GM12875 (cell line): Measurements from ENCODE around the gene DAPK3.
A peak's percentile ranks its signal among the peaks of the same experiment; 100 is the strongest.
"Not testable (repeated sequence)": the region's sequence is repeated elsewhere in the genome, so short reads cannot be mapped to it uniquely, and the experiment has no call there.

Experiments used
- H3K4me3 ChIP-seq: one replicate; pipeline ENCODE4 v1.5.1; 2011; ENCODE audit warnings: low read depth, low read length, control low read depth
- CTCF ChIP-seq: IDR thresholded peaks from 2 replicates; pipeline ENCODE4 v1.5.1; 2011; ENCODE audit warnings: low read depth, mild to moderate bottlenecking, control low read depth, inconsistent platforms, low read length, moderate library complexity, borderline replicate concordance; ENCODE audit not compliant: insufficient read depth

The DAPK3 gene

GRCh38 chr19:3970313-3970807 is 539 bp downstream of the DAPK3 start:
- peak overlapping the region; percentile 92 for H3K4me3 ChIP-seq
- TF ChIP-seq CTCF: no peak

- TF ChIP-seq CTCF: no peak
- H3K4me3 ChIP-seq: peak overlapping the region; percentile 92
Measured at GRCh38 chr19:3969435-3970312, 1.2 kb downstream of the DAPK3 start.

GRCh38 chr19:3968556-3969434 is 2.1 kb downstream of the DAPK3 start:
- TF ChIP-seq CTCF: no peak
- no peak overlapping the region for H3K4me3 ChIP-seq

DNA sequence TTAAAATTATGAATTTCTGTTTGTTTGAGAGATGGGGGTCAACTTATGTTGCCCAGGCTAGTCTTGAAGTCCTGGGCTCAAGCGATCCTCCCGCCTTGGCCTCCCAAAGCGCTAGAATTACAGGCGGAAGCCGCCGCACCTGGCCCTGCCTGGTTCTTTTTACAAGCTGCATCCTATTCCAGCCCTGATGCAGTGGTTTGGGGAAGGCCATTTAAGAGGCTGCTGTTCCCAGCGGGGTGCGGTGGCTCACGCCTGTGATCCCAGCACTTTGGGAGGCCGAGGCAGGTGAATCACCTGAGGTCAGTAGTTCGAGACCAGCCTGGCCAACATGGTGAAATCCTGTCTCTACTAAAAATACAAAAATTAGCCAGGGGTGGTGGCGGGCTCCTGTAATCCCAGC is 2.9 kb downstream of the DAPK3 start:
- not testable (repeated sequence) for H3K4me3 ChIP-seq

DNA sequence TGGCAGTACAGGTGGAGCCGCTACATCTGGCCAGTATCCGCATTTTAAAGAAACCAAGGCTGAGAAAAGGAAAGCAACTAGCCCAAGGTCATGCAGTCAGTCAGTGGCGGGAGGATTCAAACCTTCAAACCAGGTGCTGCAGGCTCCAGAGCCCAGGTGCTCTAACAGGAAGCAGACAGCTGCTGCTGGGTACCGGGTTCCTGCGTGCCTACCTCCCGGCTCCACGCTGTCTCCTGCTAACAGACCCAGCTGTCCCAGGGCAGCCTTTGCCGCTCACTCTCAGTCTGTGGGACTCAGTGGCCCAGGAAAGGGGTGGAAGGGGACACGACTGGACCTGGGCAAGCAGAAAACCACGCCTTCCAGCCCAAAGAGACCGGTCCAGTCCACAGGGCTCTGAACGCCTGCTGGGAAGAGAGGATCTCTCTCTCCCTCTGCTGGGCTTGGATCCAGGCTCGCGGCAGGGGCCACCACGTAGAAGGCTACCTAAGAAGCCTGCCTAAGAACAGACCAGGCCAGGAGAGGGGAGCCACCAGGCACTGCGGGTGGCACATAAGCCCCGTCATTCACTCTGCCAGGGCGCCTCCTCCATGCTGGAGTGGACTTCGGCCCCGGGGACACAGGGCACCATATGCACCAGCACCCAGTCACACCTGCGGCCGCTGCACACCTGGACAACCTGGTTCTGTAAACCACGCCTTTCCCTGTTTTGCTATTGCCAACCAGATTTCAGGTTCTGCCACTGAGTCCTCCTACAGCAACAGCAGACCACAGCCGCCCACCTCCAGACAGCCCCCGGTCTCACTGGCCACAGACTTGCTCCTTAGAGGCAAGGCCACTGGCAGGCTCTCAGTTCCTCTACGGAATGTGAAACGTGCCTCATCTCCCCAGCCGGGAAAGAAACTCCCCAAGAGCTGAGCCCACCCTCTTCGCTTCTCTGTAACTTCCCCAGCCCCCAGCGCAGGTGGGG is 4.6 kb downstream of the DAPK3 start:
- no peak overlapping the region for H3K4me3 ChIP-seq
- TF ChIP-seq CTCF: no peak

GRCh38 chr19:3964256-3965194 is 6.4 kb downstream of the DAPK3 start:
- no peak for TF ChIP-seq CTCF
- H3K4me3 ChIP-seq: no peak overlapping the region
